ENCODE measurements around the gene SNAPC2. TPM values are rescaled to one million over a fixed set of nuclear protein-coding genes. Genes with fewer than 3 reads are reported as not detected.

Gene SNAPC2
- total and polyA plus RNA-seq, 2 donors (not counting 1 experiment from before 2014, with no cell fraction given), result 19.9 to 21.7 TPM

- ATAC-seq (ENCODE audit: low read depth) (no peak), DNase-seq (no peak)
- ChIA-PET CTCF (no interaction called here), POLR2A (interaction anchor here (0.6 to 1.1 kb wide), 3 partner anchors 8 to 19 kb away, joined by 3 to 11 read pairs (median 3); partner anchors contain the start of gene SNAPC2)
- H4K20me1 ChIP-seq (ENCODE audit: control insufficient read depth, insufficient read depth, low read length, poor library complexity, severe bottlenecking), result peaks cover 81% of the 10 kb centered on the region
- 97% methylated on average over 18 of the region's 18 CpGs for WGBS (ENCODE audit: insufficient coverage)
- H3K27ac ChIP-seq (ENCODE audit: low read length in 2 of 2), result no peak overlapping the region
- H2AFZ ChIP-seq (ENCODE audit: insufficient read depth, low read depth, low read length, poor library complexity, severe bottlenecking), result no peak overlapping the region
- intact Hi-C loops (cut with micrococcal nuclease), result no loop called here
- no peak overlapping the region for H3K27ac Mint-ChIP-seq
- no peak overlapping the region for H3K9ac ChIP-seq (ENCODE audit: low read length)
- peaks cover 3 to 31% of the 10 kb centered on the region in 2 experiments for H3K36me3 ChIP-seq (replicated peaks in 1 of 2; ENCODE audit: control extremely low read depth in 1 of 2, control insufficient read depth in 1 of 2, extremely low read depth in 1 of 2, insufficient read depth in 2 of 2, low read length in 1 of 2)
- H3K4me2 ChIP-seq (replicated peaks; ENCODE audit: low read depth, low read length, poor library complexity, severe bottlenecking), result no peak overlapping the region
- no peak overlapping the region for H3K4me3 ChIP-seq (ENCODE audit: control extremely low read depth in 1 of 5, extremely low read depth in 1 of 5, insufficient read depth in 1 of 5, low read depth in 2 of 5, low read length in 4 of 5)
- peaks cover 9% of the 10 kb centered on the region for H3K27me3 Mint-ChIP-seq
- H3K79me2 ChIP-seq (ENCODE audit: control insufficient read depth, insufficient read depth, low read length), result peaks cover 16% of the 10 kb centered on the region
- peaks cover 7% of the 10 kb centered on the region for H3K4me1 Mint-ChIP-seq
- H3K9me3 Mint-ChIP-seq (ENCODE audit: insufficient read depth), result no peaks in the 10 kb centered on the region
- peaks cover 11 to 14% of the 10 kb centered on the region in 2 donors for H3K4me1 ChIP-seq (ENCODE audit: control insufficient read depth in 2 of 2, insufficient read depth in 2 of 2, low read length in 2 of 2)
- H3K27me3 ChIP-seq (replicated peaks in 1 of 4; ENCODE audit: control extremely low read depth in 1 of 4, control insufficient read depth in 3 of 4, insufficient read depth in 4 of 4, low read length in 3 of 4), result peaks cover 0 to 19% (median 9%) of the 10 kb centered on the region in 4 experiments
- H3K4me3 Mint-ChIP-seq, result no peak overlapping the region
- no peak for TF ChIP-seq CTCF (IDR thresholded peaks at IDR 0.05)
- TF ChIP-seq EZH2 (IDR thresholded peaks at IDR 0.05; ENCODE audit: borderline replicate concordance, insufficient read depth, low read depth, low read length, poor library complexity, severe bottlenecking), result no peak
- H3K9me3 ChIP-seq (ENCODE audit: control extremely low read depth in 1 of 3, control insufficient read depth in 2 of 3, insufficient read depth in 1 of 3, low read length in 2 of 3), result peaks cover 0 to 8% (median 0%) of the 10 kb centered on the region in 3 donors
Observed at GRCh38 chr19:7911508-7912143, 8.5 kb upstream of the SNAPC2 start.

DNA sequence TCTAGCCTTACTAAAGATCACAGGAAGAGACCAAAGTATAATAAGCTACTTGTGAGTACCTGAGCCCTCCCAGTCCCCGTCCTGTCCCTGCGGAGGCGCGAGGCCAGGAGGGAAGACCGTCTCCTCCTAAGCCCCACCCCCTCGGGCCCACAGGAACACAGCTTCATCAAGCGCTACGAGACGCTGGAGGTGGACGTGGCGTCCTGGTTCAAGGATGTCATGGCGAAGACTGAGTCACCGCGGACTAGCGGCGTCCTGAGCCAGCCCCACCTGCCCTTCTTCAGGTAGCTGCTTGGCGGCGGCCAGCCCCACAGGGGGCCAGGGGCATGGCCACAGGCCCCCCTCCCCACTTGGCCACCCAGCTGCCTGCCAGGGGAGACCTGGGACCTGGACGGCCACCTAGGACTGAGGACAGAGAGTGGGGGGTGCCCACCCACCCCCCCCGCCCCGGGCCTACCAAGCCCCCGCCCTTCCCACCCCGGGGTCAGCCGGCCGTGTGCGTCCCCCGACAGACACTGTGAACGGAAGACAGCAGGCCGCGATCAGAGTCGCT, 7.9 kb upstream of the SNAPC2 start:
- no peak overlapping the region for H2AFZ ChIP-seq (ENCODE audit: insufficient read depth, low read depth, low read length, poor library complexity, severe bottlenecking)
- H3K27me3 ChIP-seq (replicated peaks in 1 of 4; ENCODE audit: control extremely low read depth in 1 of 4, control insufficient read depth in 3 of 4, insufficient read depth in 4 of 4, low read length in 3 of 4), result peaks cover 0 to 23% (median 11%) of the 10 kb centered on the region in 4 experiments
- CTCF ChIA-PET, result no interaction called here
- WGBS (ENCODE audit: insufficient coverage), result 97% methylated on average over 22 of the region's 31 CpGs
- H3K4me1 ChIP-seq (ENCODE audit: control insufficient read depth in 2 of 2, insufficient read depth in 2 of 2, low read length in 2 of 2), result peaks cover 16 to 20% of the 10 kb centered on the region in 2 donors
- peaks cover 10% of the 10 kb centered on the region for H3K79me2 ChIP-seq (ENCODE audit: control insufficient read depth, insufficient read depth, low read length)
- H4K20me1 ChIP-seq (ENCODE audit: control insufficient read depth, insufficient read depth, low read length, poor library complexity, severe bottlenecking), result peaks cover 80% of the 10 kb centered on the region
- no peak for ATAC-seq (ENCODE audit: low read depth)
- H3K9me3 ChIP-seq (ENCODE audit: control extremely low read depth in 1 of 3, control insufficient read depth in 2 of 3, insufficient read depth in 1 of 3, low read length in 2 of 3), result peaks cover 0 to 11% (median 0%) of the 10 kb centered on the region in 3 donors
- intact Hi-C loops (cut with micrococcal nuclease), result no loop called here
- TF ChIP-seq CTCF (IDR thresholded peaks at IDR 0.05) (no peak), EZH2 (IDR thresholded peaks at IDR 0.05; ENCODE audit: borderline replicate concordance, insufficient read depth, low read depth, low read length, poor library complexity, severe bottlenecking) (no peak)
- no peak overlapping the region for H3K4me3 Mint-ChIP-seq
- no peaks in the 10 kb centered on the region for H3K9me3 Mint-ChIP-seq (ENCODE audit: insufficient read depth)
- H3K4me2 ChIP-seq (replicated peaks; ENCODE audit: low read depth, low read length, poor library complexity, severe bottlenecking), result no peak overlapping the region
- H3K27ac ChIP-seq (ENCODE audit: low read length in 2 of 2), result no peak overlapping the region
- POLR2A ChIA-PET, result interaction anchor here (0.6 to 1.1 kb wide), 3 partner anchors 7 to 18 kb away, joined by 3 to 11 read pairs (median 3); partner anchors contain the start of gene SNAPC2
- H3K27ac Mint-ChIP-seq, result no peak overlapping the region
- peaks cover 11% of the 10 kb centered on the region for H3K4me1 Mint-ChIP-seq
- H3K36me3 ChIP-seq (replicated peaks in 1 of 2; ENCODE audit: control extremely low read depth in 1 of 2, control insufficient read depth in 1 of 2, extremely low read depth in 1 of 2, insufficient read depth in 2 of 2, low read length in 1 of 2), result peaks cover 3 to 31% of the 10 kb centered on the region in 2 experiments
- DNase-seq, result no peak
- H3K9ac ChIP-seq (ENCODE audit: low read length), result no peak overlapping the region
- H3K27me3 Mint-ChIP-seq, result peaks cover 9% of the 10 kb centered on the region
- H3K4me3 ChIP-seq (ENCODE audit: control extremely low read depth in 1 of 5, extremely low read depth in 1 of 5, insufficient read depth in 1 of 5, low read depth in 2 of 5, low read length in 4 of 5), result no peak overlapping the region
